Measurements from ENCODE around the gene ASTN2.

Gene ASTN2

GRCh38 chr9:116605060-116605459, 809.8 kb downstream of the ASTN2 start:
- no peak overlapping the region; the same call in 1 of the 2 replicates for H3K27ac ChIP-seq
- TF ChIP-seq CTCF (IDR thresholded peaks at IDR 0.05; ENCODE audit: low read depth, low read length): no peak
- no peak overlapping the region for H3K4me3 ChIP-seq (ENCODE audit: low read depth, low read length)
- peaks cover 4% of the 10 kb centered on the region for H3K9me3 ChIP-seq (ENCODE audit: severe bottlenecking)
- H3K36me3 ChIP-seq: peaks cover 19% of the 10 kb centered on the region
- DNase-seq: no peak
- no peaks in the 10 kb centered on the region for H3K27me3 ChIP-seq (ENCODE audit: insufficient read depth, low read depth, severe bottlenecking)

GRCh38 chr9:116604251-116604650, 810.6 kb downstream of the ASTN2 start:
- Histone ChIP-seq H3K27ac (no peak overlapping the region), H3K36me3 (peaks cover 17% of the 10 kb centered on the region), H3K9me3 (ENCODE audit: severe bottlenecking) (peaks cover 4% of the 10 kb centered on the region), H3K27me3 (ENCODE audit: insufficient read depth, low read depth, severe bottlenecking) (no peaks in the 10 kb centered on the region), H3K4me3 (ENCODE audit: low read depth, low read length) (no peak overlapping the region)
- no peak for DNase-seq
- no peak for TF ChIP-seq CTCF (IDR thresholded peaks at IDR 0.05; ENCODE audit: low read depth, low read length)

- H3K36me3 ChIP-seq: peaks cover 35% of the 10 kb centered on the region
- DNase-seq: no peak
- H3K27ac ChIP-seq: no peak overlapping the region
- no peak overlapping the region for H3K4me3 ChIP-seq (ENCODE audit: low read depth, low read length)
- no peaks in the 10 kb centered on the region for H3K27me3 ChIP-seq (ENCODE audit: insufficient read depth, low read depth, severe bottlenecking)
- peaks cover 4% of the 10 kb centered on the region for H3K9me3 ChIP-seq (ENCODE audit: severe bottlenecking)
- no peak for TF ChIP-seq CTCF (IDR thresholded peaks at IDR 0.05; ENCODE audit: low read depth, low read length)
Measured at GRCh38 chr9:116599342-116599884, 815.4 kb downstream of the ASTN2 start.

GRCh38 chr9:116596646-116597045, 818.2 kb downstream of the ASTN2 start:
- Histone ChIP-seq H3K36me3 (peaks cover 23% of the 10 kb centered on the region), H3K9me3 (ENCODE audit: severe bottlenecking) (no peaks in the 10 kb centered on the region), H3K27me3 (ENCODE audit: insufficient read depth, low read depth, severe bottlenecking) (no peaks in the 10 kb centered on the region), H3K4me3 (ENCODE audit: low read depth, low read length) (no peak overlapping the region), H3K27ac (no peak overlapping the region)
- no peak for TF ChIP-seq CTCF (IDR thresholded peaks at IDR 0.05; ENCODE audit: low read depth, low read length)
- no peak for DNase-seq

- H3K27ac ChIP-seq: no peak overlapping the region
Measured at GRCh38 chr9:116594547-116594946, 820.3 kb downstream of the ASTN2 start.

More at GRCh38 chr9:116594547-116594946, 820.3 kb downstream of the ASTN2 start:
- peaks cover 2% of the 10 kb centered on the region for H3K9me3 ChIP-seq (ENCODE audit: severe bottlenecking)
- DNase-seq: no peak
- no peak overlapping the region for H3K4me3 ChIP-seq (ENCODE audit: low read depth, low read length)
- H3K27me3 ChIP-seq (ENCODE audit: insufficient read depth, low read depth, severe bottlenecking): no peaks in the 10 kb centered on the region
- no peak for TF ChIP-seq CTCF (IDR thresholded peaks at IDR 0.05; ENCODE audit: low read depth, low read length)
- peaks cover 19% of the 10 kb centered on the region for H3K36me3 ChIP-seq
